Epithelial cell of proximal tubule (primary cell): ENCODE measurements around the gene CPT1C. TPM values are rescaled to one million over a fixed set of nuclear protein-coding genes. Genes with fewer than 3 reads are reported as not detected.

Source experiments
- DNase-seq: peaks from one replicate; pipeline ENCODE4 v3.0.0-alpha.2; 2011; ENCODE audit warnings: low read depth
- H3K4me3 ChIP-seq: 2 replicates; pipeline ENCODE4 v1.5.1; 2011; ENCODE audit warnings: low read depth, mild to moderate bottlenecking, low read length
- total RNA-seq: library from RNA; depleted of rRNA; stranded (reverse); fragments of >200 nt; gene quantifications from 2 replicates; pipeline ENCODE4 v1.2.3, GENCODE V29; 2015
- TF ChIP-seq, protein P1 (sequence below): conservative IDR thresholded peaks from 2 replicates; pipeline ENCODE4 v1.5.1; 2012; ENCODE audit warnings: low read depth, mild to moderate bottlenecking, low read length

Gene CPT1C
- total RNA-seq, 1 donor from 2014 or later: 9.9 TPM

- no peak for DNase-seq
- TF ChIP-seq, protein P1, sequence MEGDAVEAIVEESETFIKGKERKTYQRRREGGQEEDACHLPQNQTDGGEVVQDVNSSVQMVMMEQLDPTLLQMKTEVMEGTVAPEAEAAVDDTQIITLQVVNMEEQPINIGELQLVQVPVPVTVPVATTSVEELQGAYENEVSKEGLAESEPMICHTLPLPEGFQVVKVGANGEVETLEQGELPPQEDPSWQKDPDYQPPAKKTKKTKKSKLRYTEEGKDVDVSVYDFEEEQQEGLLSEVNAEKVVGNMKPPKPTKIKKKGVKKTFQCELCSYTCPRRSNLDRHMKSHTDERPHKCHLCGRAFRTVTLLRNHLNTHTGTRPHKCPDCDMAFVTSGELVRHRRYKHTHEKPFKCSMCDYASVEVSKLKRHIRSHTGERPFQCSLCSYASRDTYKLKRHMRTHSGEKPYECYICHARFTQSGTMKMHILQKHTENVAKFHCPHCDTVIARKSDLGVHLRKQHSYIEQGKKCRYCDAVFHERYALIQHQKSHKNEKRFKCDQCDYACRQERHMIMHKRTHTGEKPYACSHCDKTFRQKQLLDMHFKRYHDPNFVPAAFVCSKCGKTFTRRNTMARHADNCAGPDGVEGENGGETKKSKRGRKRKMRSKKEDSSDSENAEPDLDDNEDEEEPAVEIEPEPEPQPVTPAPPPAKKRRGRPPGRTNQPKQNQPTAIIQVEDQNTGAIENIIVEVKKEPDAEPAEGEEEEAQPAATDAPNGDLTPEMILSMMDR: no peak
- no peak overlapping the region for H3K4me3 ChIP-seq
Measured at GRCh38 chr19:49655570-49656455, 35.1 kb upstream of the CPT1C start.

DNA sequence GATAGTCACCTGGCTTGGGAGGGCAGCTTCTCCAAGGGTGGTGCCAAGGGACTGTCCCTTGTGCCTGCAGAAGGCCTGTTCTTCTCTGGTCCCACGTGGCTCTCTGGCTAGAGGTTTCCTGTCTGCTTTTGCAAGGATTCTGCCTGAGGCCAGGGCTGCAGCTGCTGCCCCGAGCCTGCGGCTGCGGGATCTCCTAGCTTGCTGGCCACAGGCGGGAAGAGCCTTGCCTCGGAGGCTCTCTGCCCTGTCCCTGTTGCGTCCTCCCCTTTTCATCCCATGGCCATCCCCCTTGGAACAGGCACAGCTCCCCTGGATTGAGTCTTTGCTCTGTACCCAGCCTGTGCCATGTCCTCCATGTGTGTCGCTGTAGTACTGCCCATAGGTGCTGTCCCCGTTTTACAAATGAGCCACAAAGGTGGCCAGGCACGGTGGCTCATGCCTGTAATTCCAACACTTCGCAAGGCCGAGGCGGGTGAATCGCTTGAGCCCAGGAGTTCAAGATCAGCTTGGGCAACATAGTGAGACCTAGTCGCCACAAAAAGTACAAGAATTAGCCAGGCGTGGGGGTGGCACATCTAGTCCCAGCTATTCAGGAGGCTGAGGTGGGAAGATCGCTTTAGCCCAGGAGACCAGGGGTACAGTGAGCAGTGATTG, 34.3 kb upstream of the CPT1C start:
- TF ChIP-seq, protein P1: no peak
- no peak for DNase-seq
- H3K4me3 ChIP-seq: no peak overlapping the region

- no peak overlapping the region for H3K4me3 ChIP-seq
- TF ChIP-seq, protein P1: no peak
- no peak for DNase-seq
Measured at GRCh38 chr19:49657493-49658138, 33.3 kb upstream of the CPT1C start.

- H3K4me3 ChIP-seq: no peak overlapping the region
- no peak for DNase-seq
- TF ChIP-seq, protein P1: no peak
Measured at GRCh38 chr19:49658139-49658517, 32.8 kb upstream of the CPT1C start.

DNA sequence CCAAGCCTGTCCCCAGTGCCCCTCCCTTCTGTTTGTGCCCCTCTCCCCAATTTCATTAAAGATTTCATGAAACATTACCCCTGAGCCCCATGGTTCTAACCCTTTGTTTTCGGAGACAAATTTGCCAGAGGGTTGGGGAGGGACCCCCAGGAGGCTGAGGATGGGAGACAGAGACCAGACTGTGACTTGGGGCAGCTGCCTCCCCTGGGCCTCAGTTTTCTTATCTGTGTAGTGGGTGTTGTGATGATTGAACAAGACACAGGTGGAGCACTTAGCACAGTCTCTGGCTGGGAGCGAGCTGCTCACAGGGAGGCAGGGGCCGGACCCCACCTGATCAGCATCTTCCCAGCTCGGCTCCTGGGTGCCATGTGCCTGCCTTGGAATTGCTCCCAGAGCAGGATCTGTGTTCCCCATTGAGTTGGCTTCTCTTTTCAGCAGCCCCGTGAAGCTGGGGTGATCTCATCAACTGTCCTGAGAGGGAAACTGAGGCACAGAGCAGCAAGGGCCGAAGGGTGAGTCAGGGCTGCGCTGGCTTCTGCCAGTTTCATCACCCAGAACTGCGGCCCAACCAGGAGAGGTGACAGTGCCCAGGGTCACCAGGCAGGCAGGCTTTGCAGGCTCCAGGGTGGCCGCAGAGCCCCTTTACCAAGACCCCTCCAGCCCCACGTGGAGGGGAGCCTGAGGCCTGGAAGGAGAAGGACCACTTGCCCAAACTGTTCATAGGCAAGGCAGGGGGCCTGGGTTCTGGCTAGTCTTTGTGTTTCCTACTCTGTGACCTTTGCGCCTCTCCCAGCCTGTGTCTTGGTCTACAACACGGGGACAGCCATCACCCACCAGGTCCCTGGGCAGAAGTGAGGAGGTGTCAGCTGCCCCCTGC, 32.1 kb upstream of the CPT1C start:
- TF ChIP-seq, protein P1: no peak

DNA sequence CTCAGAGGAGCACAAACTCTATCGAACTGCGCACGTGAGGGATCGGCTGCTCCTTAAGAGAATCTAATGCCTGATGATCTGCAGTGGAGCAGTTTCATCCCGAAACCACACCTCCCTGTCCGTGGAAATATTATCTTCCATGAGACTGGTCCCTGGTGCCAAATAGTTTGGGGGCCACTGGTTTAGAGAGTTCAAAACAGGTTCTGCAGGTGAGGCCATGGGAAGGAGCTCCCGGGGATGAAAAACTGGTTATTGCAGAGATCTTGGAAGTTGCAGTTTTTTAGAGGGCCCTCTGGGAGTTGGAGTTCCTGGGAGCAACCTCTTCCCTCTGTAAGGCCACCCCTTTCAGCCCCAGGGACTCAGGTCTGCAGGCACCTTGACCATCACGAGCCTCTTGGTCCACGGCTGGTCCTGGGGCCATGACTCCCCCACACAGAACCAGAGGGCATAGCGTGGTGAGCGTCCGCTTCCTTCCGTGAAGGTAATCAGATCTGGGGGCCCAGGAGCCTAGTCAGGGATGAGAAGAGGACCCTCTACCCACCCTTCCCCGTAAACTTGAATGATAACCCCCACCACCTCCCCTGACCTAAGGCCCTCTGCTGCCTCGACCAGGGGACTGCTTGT, 30.5 kb upstream of the CPT1C start:
- TF ChIP-seq, protein P1: no peak
- H3K4me3 ChIP-seq: no peak overlapping the region
- DNase-seq: no peak

More for the DNA sequence above, 32.1 kb upstream of the CPT1C start:
- H3K4me3 ChIP-seq: no peak overlapping the region
- DNase-seq: no peak
